ENCODE data around the gene GRIN3A. TPM values are rescaled to one million over a fixed set of nuclear protein-coding genes. Genes with fewer than 3 reads are reported as not detected.

GRIN3A gene
- total RNA-seq, 1 donor from 2014 or later: 0.30 TPM

GRCh38 chr9:101652601-101653175 is 85.8 kb downstream of the GRIN3A start:
- no peaks in the 10 kb centered on the region for H3K27me3 Mint-ChIP-seq (ENCODE audit: unreplicated experiment)
- H3K9me3 Mint-ChIP-seq (ENCODE audit: unreplicated experiment): no peaks in the 10 kb centered on the region
- no peak overlapping the region for H3K4me3 Mint-ChIP-seq (ENCODE audit: unreplicated experiment)
- H3K4me1 Mint-ChIP-seq (ENCODE audit: unreplicated experiment): peaks cover 11% of the 10 kb centered on the region
- no peak for TF ChIP-seq CTCF (IDR thresholded peaks at IDR 0.05)
- no peak overlapping the region for H3K27ac Mint-ChIP-seq (ENCODE audit: unreplicated experiment)
- no peaks in the 10 kb centered on the region for H3K36me3 Mint-ChIP-seq (ENCODE audit: unreplicated experiment)
- no peak for DNase-seq (ENCODE audit: extremely low spot score, unreplicated experiment)

- Mint-ChIP-seq H3K36me3 (ENCODE audit: unreplicated experiment) (no peaks in the 10 kb centered on the region), H3K27me3 (ENCODE audit: unreplicated experiment) (no peaks in the 10 kb centered on the region), H3K27ac (ENCODE audit: unreplicated experiment) (no peak overlapping the region), H3K4me3 (ENCODE audit: unreplicated experiment) (no peak overlapping the region), H3K4me1 (ENCODE audit: unreplicated experiment) (peaks cover 11% of the 10 kb centered on the region), H3K9me3 (ENCODE audit: unreplicated experiment) (no peaks in the 10 kb centered on the region)
- no peak for TF ChIP-seq CTCF (IDR thresholded peaks at IDR 0.05)
- no peak for DNase-seq (ENCODE audit: extremely low spot score, unreplicated experiment)
These were observed 88.3 kb downstream of the GRIN3A start for GRCh38 chr9:101650142-101650541.

GRCh38 chr9:101648493-101648892 is 90.0 kb downstream of the GRIN3A start:
- Mint-ChIP-seq H3K4me1 (ENCODE audit: unreplicated experiment) (peaks cover 11% of the 10 kb centered on the region), H3K4me3 (ENCODE audit: unreplicated experiment) (no peak overlapping the region), H3K36me3 (ENCODE audit: unreplicated experiment) (no peaks in the 10 kb centered on the region)

GRCh38 chr9:101639785-101640665 is 98.4 kb downstream of the GRIN3A start:
- no peak for DNase-seq (ENCODE audit: extremely low spot score, unreplicated experiment)
- TF ChIP-seq CTCF (IDR thresholded peaks at IDR 0.05): no peak
- Mint-ChIP-seq H3K4me3 (ENCODE audit: unreplicated experiment) (no peak overlapping the region), H3K36me3 (ENCODE audit: unreplicated experiment) (no peaks in the 10 kb centered on the region), H3K9me3 (ENCODE audit: unreplicated experiment) (peaks cover 10% of the 10 kb centered on the region), H3K27me3 (ENCODE audit: unreplicated experiment) (no peaks in the 10 kb centered on the region), H3K4me1 (ENCODE audit: unreplicated experiment) (no peaks in the 10 kb centered on the region), H3K27ac (ENCODE audit: unreplicated experiment) (no peak overlapping the region)

More at GRCh38 chr9:101648493-101648892, 90.0 kb downstream of the GRIN3A start:
- no peak for DNase-seq (ENCODE audit: extremely low spot score, unreplicated experiment)
- no peak overlapping the region for H3K27ac Mint-ChIP-seq (ENCODE audit: unreplicated experiment)
- TF ChIP-seq CTCF (IDR thresholded peaks at IDR 0.05): no peak
- no peaks in the 10 kb centered on the region for H3K9me3 Mint-ChIP-seq (ENCODE audit: unreplicated experiment)
- H3K27me3 Mint-ChIP-seq (ENCODE audit: unreplicated experiment): no peaks in the 10 kb centered on the region

GRCh38 chr9:101639311-101639710 is 99.1 kb downstream of the GRIN3A start:
- Mint-ChIP-seq H3K27ac (ENCODE audit: unreplicated experiment) (no peak overlapping the region), H3K9me3 (ENCODE audit: unreplicated experiment) (peaks cover 10% of the 10 kb centered on the region), H3K36me3 (ENCODE audit: unreplicated experiment) (no peaks in the 10 kb centered on the region), H3K4me1 (ENCODE audit: unreplicated experiment) (no peaks in the 10 kb centered on the region), H3K4me3 (ENCODE audit: unreplicated experiment) (no peak overlapping the region), H3K27me3 (ENCODE audit: unreplicated experiment) (no peaks in the 10 kb centered on the region)
- DNase-seq (ENCODE audit: extremely low spot score, unreplicated experiment): no peak
- no peak for TF ChIP-seq CTCF (IDR thresholded peaks at IDR 0.05)
